K562 (cell line): ENCODE results near the gene USP32. TPM values are rescaled to one million over a fixed set of nuclear protein-coding genes. Genes with fewer than 3 reads are reported as not detected.

Source experiments
- ATAC-seq: fragments of 200-7000 bp; cut with Tn5 transposase; 3 replicates; pipeline ENCODE4 v1.9.1; 2020; ENCODE audit warnings: moderate library complexity
- BruUV-seq: library from RNA; stranded (reverse); fragments of 400-500 nt; replicated peaks from 2 replicates; lab custom pipeline; 2021; lab: Mats Ljungman, UMichigan
- CTCF ChIA-PET: fragments of 300-600 bp; formaldehyde crosslinking; extraction: SDS; loops from one replicate; lab custom pipeline; 2021; ENCODE audit warnings: low intra/inter-chr PET ratio; lab: Yijun Ruan, JAX
- POLR2A ChIA-PET: fragments of 300-600, 350-650 bp; sonication (Branson Sonifier 250); formaldehyde crosslinking; extraction: SDS; loops from one replicate; lab custom pipeline; 2021; ENCODE audit warnings: antibody characterized with exemption, inconsistent platforms; lab: Yijun Ruan, JAX
- DNase-seq, 4 experiments: peaks; one replicate each; pipeline versions ENCODE4 v3.0.0 to v3.0.0-alpha.2; 2011 to 2018; ENCODE audit warnings: low spot score in 3 of 4, mixed read lengths in 3 of 4; ENCODE audit errors: extremely low read depth in 1 of 4
- FAIRE-seq: peaks from 2 replicates; lab custom pipeline; 2011; peaks lifted over from hg19 to GRCh38; lab: Jason Lieb, UNC
- H2AFZ ChIP-seq: 2 replicates; pipeline ENCODE4 v1.6.0; 2011; ENCODE audit warnings: low read depth, low read length, control low read depth, inconsistent platforms
- H3K27ac ChIP-seq: fragments of 200-600 bp; 3 replicates; pipeline ENCODE4 v1.8.0; 2011; ENCODE audit warnings: low read depth, mild to moderate bottlenecking, control low read depth, inconsistent platforms, low read length, moderate library complexity, mixed read lengths; ENCODE audit errors: extremely low read depth
- H3K27me3 ChIP-seq, 2 experiments: fragments of 300-600 bp in 1 of 2; 2 replicates in 1 of 2; 3 replicates in 1 of 2; pipeline versions ENCODE4 v1.6.0 to v1.8.0; 2011; ENCODE audit warnings: inconsistent platforms in 2 of 2, low read length in 2 of 2, mild to moderate bottlenecking in 1 of 2, mixed read lengths in 1 of 2, moderate library complexity in 1 of 2; ENCODE audit not compliant: control insufficient read depth in 2 of 2, insufficient read depth in 2 of 2
- H3K36me3 ChIP-seq: fragments of 300-600 bp; 3 replicates; pipeline ENCODE4 v1.8.0; 2011; ENCODE audit warnings: mild to moderate bottlenecking, low read length, inconsistent platforms; ENCODE audit not compliant: control insufficient read depth, insufficient read depth
- H3K4me1 ChIP-seq, 2 experiments: fragments of 200-600 bp in 1 of 2; replicated peaks in 1 of 2; 2 replicates in 1 of 2; 3 replicates in 1 of 2; pipeline versions ENCODE4 v1.5.1 to v1.8.0; 2011; ENCODE audit warnings: inconsistent platforms in 2 of 2, low read length in 2 of 2, mild to moderate bottlenecking in 1 of 2, mixed read lengths in 1 of 2, moderate library complexity in 1 of 2; ENCODE audit not compliant: control insufficient read depth in 2 of 2, insufficient read depth in 2 of 2
- H3K4me2 ChIP-seq: 2 replicates; pipeline ENCODE4 v1.6.1; 2011; ENCODE audit warnings: low read length, control low read depth, inconsistent platforms, mixed read lengths; ENCODE audit not compliant: insufficient read depth
- H3K4me3 ChIP-seq: fragments of 200-600 bp; sonication (generic), shearing (Covaris generic); 2 replicates; pipeline ENCODE4 v1.5.1; 2016; ENCODE audit warnings: control low read depth, inconsistent platforms
- H3K79me2 ChIP-seq: fragments of 200-600 bp; 3 replicates; pipeline ENCODE4 v1.8.0; 2011; ENCODE audit warnings: low read length, inconsistent platforms; ENCODE audit not compliant: control insufficient read depth, insufficient read depth
- H3K9ac ChIP-seq, 2 experiments: 2 replicates each; pipeline versions ENCODE4 v1.6.0 to v1.6.1; 2011; ENCODE audit warnings: low read depth in 2 of 2, low read length in 2 of 2, control low read depth in 1 of 2, inconsistent platforms in 1 of 2, mild to moderate bottlenecking in 1 of 2, mixed read lengths in 1 of 2; ENCODE audit not compliant: insufficient read depth in 1 of 2
- H3K9me1 ChIP-seq: one replicate; pipeline ENCODE4 v1.6.0; 2011; ENCODE audit warnings: inconsistent platforms, mild to moderate bottlenecking, low read length, moderate library complexity; ENCODE audit not compliant: control insufficient read depth, insufficient read depth
- H3K9me3 ChIP-seq: replicated peaks from 2 replicates; pipeline ENCODE4 v1.5.1; 2011; ENCODE audit warnings: low read depth, low read length, inconsistent platforms; ENCODE audit not compliant: control insufficient read depth, insufficient read depth
- H4K20me1 ChIP-seq: replicated peaks from 2 replicates; pipeline ENCODE4 v1.6.1; 2011; ENCODE audit warnings: low read length, inconsistent platforms, mixed read lengths; ENCODE audit not compliant: control insufficient read depth, insufficient read depth
- BCLAF1 ChIP-seq, 2 experiments: fragments of 450-650 bp in 1 of 2; IDR thresholded peaks; 2 replicates each; pipeline ENCODE4 v1.6.1; 2011 to 2017; ENCODE audit warnings: low read depth in 2 of 2, antibody characterized with exemption in 1 of 2, borderline replicate concordance in 1 of 2, low read length in 1 of 2, mild to moderate bottlenecking in 1 of 2, mixed read lengths in 1 of 2; ENCODE audit not compliant: control insufficient read depth in 1 of 2
- CBX1 ChIP-seq: sonication (generic); IDR thresholded peaks from 2 replicates; pipeline ENCODE4 v1.6.1; 2016; ENCODE audit warnings: antibody characterized with exemption, low read depth, mild to moderate bottlenecking
- DPF2 ChIP-seq: fragments of 450-650 bp; IDR thresholded peaks from 2 replicates; pipeline ENCODE4 v1.6.1; 2016
- FOSL1 ChIP-seq: fragments of 200-800 bp; sonication (Bioruptor generic); conservative IDR thresholded peaks from 2 replicates; pipeline ENCODE4 v1.6.1; 2016; ENCODE audit warnings: missing genetic modification characterization, missing compliant biosample characterization
- HLTF ChIP-seq: fragments of 450-650 bp; IDR thresholded peaks from 2 replicates; pipeline ENCODE4 v1.6.1; 2016
- JUND ChIP-seq, 2 experiments: IDR thresholded peaks; 2 replicates in 1 of 2; 3 replicates in 1 of 2; pipeline ENCODE4 v1.6.1; 2011; ENCODE audit warnings: borderline replicate concordance in 2 of 2, low read depth in 2 of 2, low read length in 2 of 2, improper control_type of control experiment in 1 of 2, missing biosample characterization in 1 of 2, missing genetic modification characterization in 1 of 2, missing genetic modification reagents in 1 of 2
- PKNOX1 ChIP-seq: fragments of 450-650 bp; IDR thresholded peaks from 2 replicates; pipeline ENCODE4 v1.6.1; 2016
- RBBP5 ChIP-seq: fragments of 200-600 bp; sonication (generic); IDR thresholded peaks from 2 replicates; pipeline ENCODE4 v1.6.1; 2012; ENCODE audit warnings: borderline replicate concordance, mild to moderate bottlenecking, low read length, control low read depth, inconsistent platforms; ENCODE audit not compliant: insufficient read depth, poor library complexity, severe bottlenecking
- SMARCA4 ChIP-seq: fragments of 450-650 bp; IDR thresholded peaks from 2 replicates; pipeline ENCODE4 v1.6.1; 2016
- SMARCE1 ChIP-seq: fragments of 450-650 bp; IDR thresholded peaks from 2 replicates; pipeline ENCODE4 v1.7.1; 2016; ENCODE audit warnings: mild to moderate bottlenecking
- ZNF449 ChIP-seq: fragments of 250-450 bp; sonication (Bioruptor Pico); IDR thresholded peaks from 2 replicates; pipeline ENCODE4 v1.8.0; 2022; ENCODE audit warnings: moderate library complexity, mild to moderate bottlenecking, inconsistent platforms
- WGBS: fragments of 100-300 bp; shearing (Covaris generic); methylation state at CpG from one replicate; pipeline ENCODE4 v1.1.6; 2016; ENCODE audit warnings: low coverage, mixed read lengths; ENCODE audit not compliant: insufficient coverage; ENCODE audit errors: missing lambda C conversion rate; 5-methylcytosine and 5-hydroxymethylcytosine counted together
- in situ Hi-C: fragments of 300-500 bp; cut with MboI; formaldehyde crosslinking; loops from 4 replicates; pipeline ENCODE4 v1.15.0; 2018; ENCODE audit warnings: inconsistent platforms, mixed read lengths
- intact Hi-C: fragments of 100-400 bp; cut with micrococcal nuclease; formaldehyde crosslinking; loops from 2 replicates; pipeline ENCODE4 v1.14.2; 2022
- polyA plus RNA-seq, 8 experiments: library from polyadenylated mRNA; depleted of rRNA in 4 of 8; stranded (reverse) in 5 of 8; unstranded in 3 of 8; fragments of >200 nt; fragmentation: Nextera tagmentation in 2 of 8; fragmentation: Illumina TruSeq in 1 of 8; extraction: Ambion mirVana in 2 of 8; extraction: Trizol in 1 of 8; gene quantifications; 2 replicates each; pipeline versions ENCODE4 v1.2.1 to v1.2.3, GENCODE V29; 2011 to 2014; ENCODE audit warnings: inconsistent platforms in 1 of 8, missing spikeins in 1 of 8
- total RNA-seq, 7 experiments: library from RNA; depleted of rRNA in 6 of 7; stranded (reverse); fragments of >200 nt in 6 of 7; fragmentation: Illumina TruSeq in 2 of 7; extraction: Trizol in 2 of 7; gene quantifications; 2 replicates each; pipeline versions ENCODE4 v1.2.1 to v1.2.3, GENCODE V29; 2011 to 2021; ENCODE audit warnings: low replicate concordance in 1 of 7

Gene USP32
- total and polyA plus RNA-seq, 9 of the 15 experiments (the other 6 are each of a cell fraction or from before 2014, with no cell fraction given) = 18.0 to 69.3 (median 47.1) TPM

GRCh38 chr17:60372790-60373483 lies 19.0 kb downstream of the USP32 start:
- no TSS peak for BruUV-seq
- Histone ChIP-seq H3K4me2 (peak overlapping the region; percentile 49; the same call in 1 of the 2 replicates), H3K9me1 (no peaks in the 10 kb centered on the region), H3K9me3 (no peaks in the 10 kb centered on the region), H3K4me3 (no peak overlapping the region), H3K4me1 (peaks cover 15 to 17% of the 10 kb centered on the region in 2 experiments), H2AFZ (no peak overlapping the region), H3K27ac (peak overlapping the region; percentile 6; the same call in 2 of the 3 replicates), H3K79me2 (peaks cover 75% of the 10 kb centered on the region), H3K27me3 (no peaks in the 10 kb centered on the region; a peak in 1 of 5 replicates), H3K36me3 (peaks cover 21% of the 10 kb centered on the region; the same call in 2 of the 3 replicates), H4K20me1 (no peaks in the 10 kb centered on the region), H3K9ac (peak overlapping the region in 1 of 2 experiments; percentile 32; a peak in 1 of 4 replicates)
- WGBS = 44% methylated on average over 6 of the region's 6 CpGs
- in situ Hi-C loops (no loop called here), intact Hi-C loops (no loop called here)
- POLR2A ChIA-PET = interaction anchor here (0.6 to 1.7 kb wide), 8 partner anchors 9 to 439 kb away, joined by 3 to 11 read pairs (median 3); no protein-coding TSS in a partner anchor
- no peak for DNase-seq
- peak; percentile 77 for FAIRE-seq
- CTCF ChIA-PET = no interaction called here
- peak; percentile 77 for ATAC-seq
- no peak for TF ChIP-seq PKNOX1
- no peak for TF ChIP-seq ZNF449 (CRISPR knock-in tag)
- peak in 1 of 2 experiments; percentile 50; a peak in 1 of 4 replicates for TF ChIP-seq BCLAF1 (IDR thresholded peaks at IDR 0.05; ENCODE audit: borderline replicate concordance in 1 of 2, control insufficient read depth in 1 of 2, low read depth in 2 of 2, low read length in 1 of 2)
- TF ChIP-seq FOSL1 (tag) = peak; percentile 59
- peak; percentile 42; the same call in 1 of the 2 replicates for TF ChIP-seq SMARCA4
- TF ChIP-seq DPF2 = peak; percentile 56
- TF ChIP-seq CBX1 = no peak
- no peak for TF ChIP-seq HLTF
- TF ChIP-seq JUND (IDR thresholded peaks at IDR 0.05; ENCODE audit: borderline replicate concordance, low read depth, low read length) = peak; percentile 66; the same call in 1 of the 2 replicates
- no peak; the same call in 2 of the 3 replicates for TF ChIP-seq JUND (tag; IDR thresholded peaks at IDR 0.05; ENCODE audit: borderline replicate concordance, low read depth, low read length)
- TF ChIP-seq SMARCE1 = peak; percentile 47; the same call in 1 of the 2 replicates
- peak; percentile 44 for TF ChIP-seq RBBP5
